ENCODE data around the gene HPS5.
"Not testable (repeated sequence)": the region's sequence is repeated elsewhere in the genome, so short reads cannot be mapped to it uniquely, and the experiment has no call there.

The HPS5 gene

GRCh38 chr11:18271206-18271605 lies 50.7 kb downstream of the HPS5 start:
- DNase-seq (ENCODE audit: low read depth) = no peak

- no peak for DNase-seq (ENCODE audit: low read depth)
Observed at GRCh38 chr11:18270102-18270501, 51.8 kb downstream of the HPS5 start.

GRCh38 chr11:18269252-18269651 lies 52.7 kb downstream of the HPS5 start:
- DNase-seq (ENCODE audit: low read depth) = not testable (repeated sequence)

GRCh38 chr11:18267335-18268133 lies 54.4 kb downstream of the HPS5 start:
- not testable (repeated sequence) for DNase-seq (ENCODE audit: low read depth)

- no peak for DNase-seq (ENCODE audit: low read depth)
Observed at GRCh38 chr11:18265949-18266348, 56.0 kb downstream of the HPS5 start, which contains the start of gene SAA1. Gene SAA1, plus strand, starts transcription at chr11:18266264. Its CDS starts 624 bp downstream, at chr11:18266888.

- no peak for DNase-seq (ENCODE audit: low read depth)
Observed at GRCh38 chr11:18264677-18265555, 57.0 kb downstream of the HPS5 start.

- DNase-seq (ENCODE audit: low read depth) = no peak
Observed at GRCh38 chr11:18264035-18264434, 57.9 kb downstream of the HPS5 start.

GRCh38 chr11:18262681-18263350 lies 59.1 kb downstream of the HPS5 start:
- DNase-seq (ENCODE audit: low read depth) = not testable (repeated sequence)

GRCh38 chr11:18261721-18262120 lies 60.2 kb downstream of the HPS5 start:
- no peak for DNase-seq (ENCODE audit: low read depth)

- DNase-seq (ENCODE audit: low read depth) = no peak
Observed at GRCh38 chr11:18259259-18259658, 62.7 kb downstream of the HPS5 start.

GRCh38 chr11:18254781-18255361 lies 67.1 kb downstream of the HPS5 start:
- no peak for DNase-seq (ENCODE audit: low read depth)

- no peak for DNase-seq (ENCODE audit: low read depth)
Observed at GRCh38 chr11:18253778-18254338, 68.1 kb downstream of the HPS5 start.

GRCh38 chr11:18253233-18253632 lies 68.7 kb downstream of the HPS5 start:
- DNase-seq (ENCODE audit: low read depth) = no peak

GRCh38 chr11:18248561-18248960 lies 73.4 kb downstream of the HPS5 start, which contains the start of gene SAA2:
Gene SAA2, minus strand, starts transcription at chr11:18248668. Its CDS starts 657 bp downstream, at chr11:18248011.
- DNase-seq (ENCODE audit: low read depth) = no peak

GRCh38 chr11:18247191-18247581 lies 74.8 kb downstream of the HPS5 start:
- DNase-seq (ENCODE audit: low read depth) = not testable (repeated sequence)

- DNase-seq (ENCODE audit: low read depth) = not testable (repeated sequence)
Observed at GRCh38 chr11:18246379-18247190, 75.4 kb downstream of the HPS5 start.

GRCh38 chr11:18245396-18245795 lies 76.5 kb downstream of the HPS5 start:
- DNase-seq (ENCODE audit: low read depth) = no peak

- DNase-seq (ENCODE audit: low read depth) = peak; percentile 43
Observed at GRCh38 chr11:18243783-18244362, 78.1 kb downstream of the HPS5 start.

GRCh38 chr11:18239655-18240054 lies 82.3 kb downstream of the HPS5 start:
- no peak for DNase-seq (ENCODE audit: low read depth)

GRCh38 chr11:18236664-18237356 lies 85.1 kb downstream of the HPS5 start, which contains the start of gene SAA4:
Gene SAA4, minus strand, starts transcription at chr11:18236802. Its CDS starts 876 bp downstream, at chr11:18235926.
- no peak for DNase-seq (ENCODE audit: low read depth)
